NCI-H460 (cell line): ENCODE results near the gene COQ5. TPM values are rescaled to one million over a fixed set of nuclear protein-coding genes. Genes with fewer than 3 reads are reported as not detected.

Experiments
- DNase-seq: peaks from one replicate; pipeline ENCODE4 v3.0.0-alpha.2; 2016; ENCODE audit warnings: low read depth; ENCODE audit errors: extremely low read depth
- total RNA-seq: library from RNA; depleted of rRNA; stranded (reverse); fragments of >200 nt; shearing (Covaris generic); gene quantifications from 2 replicates; pipeline ENCODE4 v1.2.3, GENCODE V29; 2014

Gene COQ5
- total RNA-seq, 1 experiment from 2014 or later, result 55.1 TPM

DNA sequence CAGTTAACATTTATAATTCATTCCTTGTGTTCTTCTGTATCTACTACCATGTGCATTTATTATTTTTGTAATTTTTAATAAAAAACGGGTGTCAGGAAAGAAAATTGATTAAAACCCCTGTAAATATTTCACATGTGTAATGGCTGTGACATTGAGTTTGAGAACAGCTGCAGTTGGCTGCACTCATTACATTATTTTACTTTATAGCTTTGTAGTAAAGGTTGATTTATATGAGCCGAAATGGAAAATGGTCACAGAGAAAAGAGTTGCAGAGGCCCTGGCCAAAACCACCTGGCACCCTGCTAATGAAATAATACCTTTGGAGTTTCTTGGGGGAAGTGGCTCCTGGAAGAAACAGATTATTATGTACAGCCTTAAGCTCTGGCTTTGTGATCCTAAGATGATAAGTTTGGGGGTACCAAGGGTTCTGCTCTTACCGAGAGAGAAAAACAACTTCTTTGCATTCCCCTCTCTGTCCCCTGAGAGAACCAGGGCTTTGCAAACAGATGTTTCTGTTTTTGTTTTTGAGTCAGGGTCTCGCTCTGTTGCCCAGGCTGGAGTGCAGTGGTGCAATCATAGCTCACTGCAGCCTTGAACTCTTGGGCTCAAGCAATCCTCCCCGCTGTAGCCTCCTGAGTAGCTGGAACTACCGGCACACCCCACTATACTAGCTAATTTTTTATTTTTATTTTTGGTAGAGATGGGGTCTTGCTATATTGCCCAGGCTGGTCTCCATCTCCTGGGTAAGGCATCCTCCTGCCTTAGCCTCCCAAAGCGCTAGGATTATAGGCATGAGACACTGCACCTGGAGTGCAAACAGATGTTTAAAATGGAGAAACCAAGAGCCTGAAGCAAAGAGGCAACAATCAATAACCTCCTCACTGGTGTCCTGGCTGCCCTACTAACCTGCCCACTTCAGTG, 42.7 kb downstream of the COQ5 start:
- DNase-seq, result no peak

DNA sequence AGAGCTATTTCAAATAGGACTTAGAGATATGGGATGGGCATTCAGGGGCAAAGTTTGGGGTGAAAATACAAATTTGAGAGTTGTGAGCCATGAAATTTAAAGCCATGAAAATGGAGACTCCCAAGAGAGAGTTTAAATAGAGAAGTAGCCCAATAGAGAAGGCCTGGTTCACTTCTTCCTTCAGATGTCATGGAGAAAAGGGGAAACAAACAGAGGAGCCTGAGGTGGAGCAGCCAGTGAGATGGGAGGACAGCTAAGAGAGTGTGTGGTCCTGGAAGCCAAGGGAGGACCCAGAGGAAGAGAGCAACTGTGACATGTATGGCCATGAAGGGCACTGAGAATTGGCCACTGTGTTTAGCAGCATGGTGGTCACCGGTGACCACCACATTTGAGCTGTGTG, 45.3 kb downstream of the COQ5 start:
- no peak for DNase-seq

DNA sequence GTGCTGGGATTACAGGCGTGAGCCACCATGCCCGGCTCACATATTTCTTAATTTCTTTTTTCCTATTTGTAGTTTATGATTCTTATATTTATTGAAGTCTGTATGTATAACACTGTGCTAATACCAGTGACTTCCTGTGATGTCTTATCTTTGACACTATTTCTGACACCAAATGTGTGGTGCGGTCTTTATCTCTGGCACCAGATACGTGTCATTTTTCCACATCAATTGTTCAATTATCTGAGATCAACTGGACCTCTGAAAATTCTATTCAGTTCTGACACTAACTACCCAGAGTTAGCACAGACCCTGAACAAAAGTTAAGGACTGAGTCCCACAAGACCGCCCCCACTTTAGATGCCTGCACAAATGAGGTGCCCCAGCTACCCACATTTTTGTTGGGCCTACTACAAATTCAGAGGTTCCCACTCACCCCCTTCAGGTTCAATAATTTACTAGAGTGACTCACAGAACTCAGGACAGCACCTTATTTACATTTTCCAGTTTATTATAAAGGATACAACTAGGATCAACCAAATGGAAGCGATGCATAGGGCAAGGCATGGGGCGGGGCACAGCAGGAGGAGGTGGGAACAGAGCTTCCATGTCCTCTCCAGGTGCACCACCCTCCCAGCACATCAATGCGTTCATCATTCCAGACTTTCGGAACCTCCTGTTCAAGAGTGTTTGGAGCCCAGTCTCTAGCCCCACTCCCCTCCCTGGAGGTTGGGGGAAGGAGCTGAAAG, 47.8 kb downstream of the COQ5 start:
- no peak for DNase-seq

DNA sequence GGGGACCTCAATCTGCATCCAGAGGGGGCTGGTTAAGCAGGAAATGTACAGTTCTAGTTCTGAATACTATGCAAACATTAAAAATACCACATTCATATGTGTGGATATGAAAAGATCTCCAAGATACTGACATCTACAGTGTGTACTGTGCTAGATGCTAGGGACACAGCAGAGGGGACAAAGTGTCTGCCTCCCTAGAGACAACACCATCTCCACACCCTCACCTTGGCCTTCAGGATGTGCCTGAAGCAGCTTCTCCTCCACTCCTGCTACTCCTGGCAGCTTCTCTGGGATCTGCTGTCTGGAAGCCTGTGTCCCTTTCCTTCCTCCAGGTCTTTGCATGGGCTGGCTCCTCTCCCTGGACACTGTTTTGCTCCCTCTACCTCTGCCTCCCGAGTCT, 48.7 kb downstream of the COQ5 start:
- no peak for DNase-seq

DNA sequence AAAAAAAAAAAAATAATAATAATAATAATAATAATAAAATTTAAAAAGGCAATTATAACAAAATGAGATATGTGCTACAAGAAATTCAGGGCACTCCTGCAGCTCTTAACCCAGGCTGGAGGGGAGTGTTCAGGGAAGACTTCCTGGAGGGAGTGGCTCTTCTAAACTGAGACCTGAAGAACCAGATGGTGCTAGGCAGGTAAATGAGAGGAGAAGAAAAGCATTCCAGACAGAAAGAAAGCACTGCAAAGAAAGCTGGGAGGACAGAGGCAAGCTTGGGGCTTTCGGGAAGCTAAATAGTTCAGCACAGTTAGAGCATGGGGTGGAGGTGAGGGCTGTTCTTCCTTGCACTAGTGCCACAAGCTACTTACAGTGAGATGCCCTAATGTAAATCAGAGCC, 49.5 kb downstream of the COQ5 start:
- no peak for DNase-seq

DNA sequence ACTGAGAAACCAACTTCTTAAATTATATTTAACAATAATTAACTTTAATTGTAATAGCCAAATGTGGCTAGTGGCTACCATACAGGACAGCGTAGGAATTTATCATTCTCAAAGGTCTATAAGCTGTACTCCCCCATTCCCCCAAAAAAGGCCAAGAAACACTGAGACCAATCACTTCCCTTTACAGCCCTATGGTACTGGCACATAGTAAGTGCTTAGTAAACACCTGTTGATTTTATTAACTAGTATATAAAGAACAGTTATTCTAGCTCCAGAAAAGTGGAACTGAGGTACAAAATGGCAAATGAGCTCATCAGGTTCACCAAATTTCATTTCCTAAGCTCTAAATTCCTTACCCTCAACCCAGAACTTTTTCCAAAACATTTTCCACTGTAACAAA, 53.3 kb downstream of the COQ5 start:
- DNase-seq, result no peak

DNA sequence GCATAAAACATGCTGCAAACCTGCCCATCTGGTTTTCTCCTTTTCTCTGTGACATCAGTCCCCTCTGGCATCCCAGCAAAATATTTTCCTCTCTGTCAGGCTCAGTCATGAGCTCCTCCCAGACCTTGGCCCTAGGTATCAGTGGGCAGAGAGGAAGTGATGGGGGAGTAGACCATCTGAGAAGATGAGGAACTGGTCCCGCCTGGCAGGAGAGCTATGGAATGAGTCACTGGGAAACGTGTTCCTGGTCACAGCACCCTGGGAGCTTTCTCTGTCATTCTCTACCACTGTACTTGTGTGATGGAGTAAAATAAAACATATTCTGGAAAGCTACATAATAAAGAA, 54.4 kb downstream of the COQ5 start:
- DNase-seq, result no peak

DNA sequence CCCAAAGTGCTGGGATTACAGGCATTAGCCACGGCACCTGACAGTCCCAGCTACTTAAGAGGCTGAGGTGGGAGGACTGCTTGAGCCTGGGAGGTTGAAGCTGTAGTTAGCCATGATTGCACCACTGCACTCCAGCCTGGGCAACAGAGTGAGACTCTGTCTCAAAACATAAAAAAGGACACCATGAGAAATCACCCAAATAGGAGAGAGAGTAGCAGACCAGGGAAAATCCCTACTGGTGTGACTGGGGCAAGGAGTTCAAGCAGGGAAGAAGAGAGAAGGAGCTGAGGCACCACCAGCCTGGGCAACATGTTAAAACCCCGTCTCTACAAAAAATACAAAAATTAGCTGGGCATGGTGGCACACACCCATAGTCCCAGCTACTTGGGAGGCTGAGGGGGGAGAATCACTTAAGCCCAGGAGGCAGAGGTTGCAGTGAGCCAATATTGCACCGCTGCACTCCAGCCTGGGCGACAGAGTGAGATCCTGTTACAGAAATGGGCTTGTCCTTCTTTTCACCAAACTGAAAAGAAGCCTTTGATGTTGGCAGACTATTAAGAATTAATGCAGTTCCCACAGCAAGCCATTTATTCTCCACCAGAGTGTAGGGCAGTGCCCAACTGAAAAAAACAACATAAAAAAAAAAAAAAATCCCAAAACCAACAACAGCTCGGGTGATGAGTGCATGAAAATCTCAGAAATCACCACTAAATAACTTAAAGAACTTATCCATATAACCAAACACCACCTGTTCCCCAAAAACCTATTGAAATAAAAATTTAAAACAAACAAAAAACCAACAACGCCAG, 54.9 kb downstream of the COQ5 start:
- DNase-seq, result no peak

DNA sequence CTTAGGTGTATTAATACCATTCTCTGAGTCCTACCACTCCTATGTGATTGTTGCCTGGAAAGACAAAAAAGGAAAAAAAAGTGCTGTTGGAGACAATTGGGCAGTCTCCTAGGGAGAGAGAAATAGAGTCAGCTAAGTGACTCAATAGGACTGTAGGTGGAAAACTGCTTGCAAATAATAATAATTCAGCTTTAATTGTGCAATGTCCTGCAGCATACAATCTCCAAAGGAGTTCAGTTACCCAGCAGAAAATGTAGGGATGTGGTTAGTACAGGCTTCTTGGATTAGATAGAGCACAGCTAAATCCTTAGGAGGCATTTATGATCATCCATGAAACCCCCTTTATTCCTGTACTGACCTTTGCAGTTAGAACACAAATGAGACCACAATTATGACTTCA, 56.4 kb downstream of the COQ5 start:
- no peak for DNase-seq

DNA sequence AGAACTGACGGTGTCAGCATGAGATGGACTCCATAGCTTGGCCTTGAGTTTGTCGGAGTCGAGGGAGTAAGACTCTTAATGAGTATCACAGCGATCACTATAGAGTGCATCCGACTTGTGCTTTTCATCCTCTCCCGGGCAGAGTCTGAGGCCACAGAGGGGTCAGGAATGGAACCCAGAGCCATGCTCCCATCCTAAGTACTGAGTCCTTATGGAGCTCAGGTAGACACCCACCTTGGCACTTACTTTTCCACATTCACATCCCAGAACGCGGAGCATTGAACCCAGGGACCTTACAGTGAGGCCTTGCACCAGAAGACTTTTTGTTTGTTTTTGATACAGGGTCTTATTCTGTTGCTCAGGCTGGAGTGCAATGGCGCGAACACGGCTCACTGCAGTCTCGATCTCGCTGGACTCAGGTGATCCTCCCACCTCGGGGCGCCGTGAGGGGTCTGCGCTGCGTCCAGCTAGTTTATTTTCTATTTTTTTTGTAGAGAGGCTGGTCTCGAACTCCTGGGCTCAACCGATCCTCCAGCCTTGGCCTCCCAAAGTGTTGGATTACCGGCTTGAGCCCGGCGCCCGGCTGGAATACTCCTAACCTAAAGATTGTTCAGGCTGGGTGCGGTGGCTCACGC, 58.7 kb downstream of the COQ5 start:
- DNase-seq, result no peak

DNA sequence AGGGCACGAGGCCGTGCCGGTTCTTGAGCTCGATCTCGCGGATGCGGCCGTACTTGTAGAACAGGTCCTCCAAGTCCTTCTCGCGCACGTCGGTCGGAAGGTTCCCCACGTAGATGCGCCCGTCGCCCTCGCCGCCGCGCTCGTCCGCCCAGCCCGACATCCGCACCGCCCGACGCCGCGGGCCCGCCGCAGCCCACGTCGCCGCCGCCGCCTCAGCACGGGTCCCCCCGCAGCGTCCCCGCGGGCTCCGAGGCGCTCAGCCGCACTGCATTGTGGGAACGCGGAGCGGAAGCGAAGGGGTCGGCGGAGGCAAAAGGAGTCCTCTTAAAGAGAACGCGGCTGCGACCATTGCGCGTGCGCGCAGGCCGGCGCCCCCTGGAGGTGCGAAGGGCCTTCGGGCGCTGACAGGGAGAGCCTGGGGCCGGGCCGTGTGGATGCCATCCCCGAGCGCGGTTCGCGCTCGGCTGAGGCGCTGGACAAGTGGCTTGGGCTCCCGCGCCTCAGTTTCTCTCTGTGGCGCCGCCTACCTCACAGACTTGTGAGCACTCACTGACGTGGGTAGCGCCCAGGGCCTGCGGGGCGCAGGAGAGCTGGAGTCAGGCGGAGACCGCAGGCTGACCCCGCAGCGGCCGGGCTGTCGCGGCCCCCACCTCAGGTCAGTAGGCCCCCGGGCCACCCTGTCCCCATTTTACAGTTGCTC, 59.4 kb downstream of the COQ5 start, which contains the start of gene SRSF9:
Gene SRSF9, minus strand, starts transcription at position 299 of the 700 bp plus-strand sequence. Its CDS starts 139 bp downstream, at position 160.
- peak; percentile 95 for DNase-seq

DNA sequence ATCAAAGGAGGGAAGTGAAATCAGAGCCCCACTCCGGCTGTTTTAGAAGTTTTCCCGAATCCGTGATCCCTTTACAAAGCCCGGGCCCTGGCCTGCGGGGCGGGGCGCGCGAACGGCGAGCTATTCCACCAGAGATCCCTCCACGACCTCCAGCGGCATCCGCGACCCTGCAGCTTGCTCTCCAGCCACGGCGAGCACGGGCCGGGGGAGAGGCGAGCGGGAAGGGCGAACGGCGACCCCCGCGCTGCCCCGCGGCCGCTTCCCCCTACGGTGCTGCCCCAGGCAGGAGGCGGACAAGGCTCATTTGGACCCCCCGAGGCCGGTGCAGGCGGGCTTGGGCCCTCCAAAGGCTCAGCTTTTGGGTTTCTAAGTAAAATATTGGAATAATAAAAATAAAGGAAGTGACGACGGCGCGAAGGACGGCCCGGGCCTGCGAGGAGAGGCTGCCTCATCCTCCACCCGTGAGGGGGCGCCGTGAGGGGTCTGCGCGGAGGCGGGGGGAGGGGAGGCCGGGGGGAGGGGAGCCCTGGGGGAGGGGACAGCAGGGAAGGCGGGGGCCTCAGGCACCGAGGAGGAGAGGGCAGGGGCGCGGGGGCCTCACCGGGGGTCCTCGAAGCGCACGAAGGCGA, 60.0 kb downstream of the COQ5 start:
- DNase-seq, result no peak

DNA sequence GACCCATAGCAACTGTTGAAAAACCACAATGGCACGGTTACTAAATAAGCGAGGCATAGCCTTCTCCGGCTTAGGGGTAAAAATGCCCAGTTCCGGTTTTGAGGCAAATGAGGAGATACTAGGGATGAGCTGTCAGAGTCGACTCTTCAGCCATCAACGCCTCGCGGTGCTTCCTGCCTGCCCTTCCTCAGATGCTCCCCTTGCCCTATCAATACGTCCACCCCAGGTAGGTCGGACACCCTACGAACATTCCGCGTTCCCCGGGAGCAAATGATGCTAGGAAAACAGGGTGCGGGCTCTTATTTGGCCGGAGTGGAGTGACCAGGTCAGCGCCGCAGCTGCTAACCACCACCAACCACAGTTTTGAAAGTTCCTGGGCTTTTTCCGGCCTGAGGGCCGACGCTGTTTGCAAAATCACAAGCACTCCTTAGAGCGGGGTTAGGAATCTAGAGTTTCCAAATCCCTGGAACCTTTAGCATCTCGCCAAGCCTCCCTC, 60.6 kb downstream of the COQ5 start:
- no peak for DNase-seq

DNA sequence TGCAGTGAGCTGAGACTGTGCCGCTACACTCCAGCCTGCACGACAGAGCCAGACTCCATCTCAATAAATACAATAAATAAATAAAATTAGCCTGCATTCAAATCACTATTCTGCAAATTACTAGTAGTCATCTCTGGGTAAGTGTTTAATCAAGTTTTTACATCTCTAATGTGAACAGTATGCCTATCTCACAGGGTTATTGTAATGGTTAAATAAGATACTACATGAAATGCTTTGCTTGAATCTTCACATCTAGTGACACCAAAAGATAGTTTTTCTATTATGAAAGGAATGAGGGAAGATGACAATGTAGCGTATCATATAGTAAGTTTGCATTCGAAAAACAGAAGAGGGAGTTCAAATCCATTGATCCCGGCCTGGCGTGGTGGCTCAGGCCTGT, 61.5 kb downstream of the COQ5 start:
- no peak for DNase-seq

DNA sequence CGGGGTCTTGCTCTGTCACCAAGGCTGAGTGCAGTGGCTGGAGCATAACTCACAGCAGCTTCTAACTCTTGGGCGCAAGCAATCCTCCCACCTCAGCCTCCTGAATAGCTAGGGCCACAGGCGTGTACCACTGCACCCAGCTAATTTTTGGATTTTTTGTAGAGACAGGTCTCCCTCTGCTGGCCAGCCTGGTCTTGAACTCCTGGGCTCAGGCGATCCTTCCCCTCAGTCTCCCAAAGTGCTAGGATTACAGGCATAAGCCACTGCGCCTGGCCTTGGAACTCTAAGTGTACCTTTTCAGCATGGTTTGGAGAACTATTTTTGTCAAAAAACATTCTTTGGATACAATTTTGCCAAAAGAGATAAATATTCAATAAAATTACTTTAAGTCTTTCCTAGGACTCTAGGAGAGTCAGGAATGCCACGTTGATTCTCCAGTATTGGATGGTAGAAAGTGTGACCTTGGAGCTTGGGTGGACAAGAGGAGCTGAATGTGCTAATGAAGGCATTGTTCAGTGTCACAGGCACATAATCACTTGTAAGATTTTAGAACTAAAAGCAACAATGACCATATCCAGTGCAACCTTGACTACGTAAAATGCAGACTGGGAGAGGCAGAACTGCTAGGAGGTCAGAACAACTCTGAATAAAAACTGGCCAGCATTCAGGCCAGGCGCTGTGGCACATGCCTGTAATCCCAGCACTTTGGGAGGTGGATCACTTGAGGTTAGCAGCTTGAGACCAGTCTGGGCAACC, 62.2 kb downstream of the COQ5 start:
- DNase-seq, result peak; percentile 42

DNA sequence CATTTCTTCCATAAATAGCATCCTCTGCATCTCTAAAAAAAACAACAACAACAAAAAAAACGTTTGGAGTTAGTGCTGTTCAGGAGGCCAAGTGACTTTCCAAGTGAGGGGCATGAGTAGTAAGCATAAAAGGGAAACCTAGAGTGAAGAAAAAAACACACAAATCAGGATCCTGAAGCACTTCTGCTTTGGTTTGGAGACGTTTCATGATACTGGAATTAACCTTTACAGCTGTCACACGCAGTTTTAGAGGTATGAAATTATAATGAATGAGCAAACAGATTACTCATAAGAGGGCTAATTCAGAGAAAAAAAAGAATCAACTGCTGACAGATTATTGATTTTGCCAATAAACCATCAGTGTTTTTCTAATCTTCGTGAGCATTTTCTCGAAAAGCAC, 63.2 kb downstream of the COQ5 start:
- no peak for DNase-seq

DNA sequence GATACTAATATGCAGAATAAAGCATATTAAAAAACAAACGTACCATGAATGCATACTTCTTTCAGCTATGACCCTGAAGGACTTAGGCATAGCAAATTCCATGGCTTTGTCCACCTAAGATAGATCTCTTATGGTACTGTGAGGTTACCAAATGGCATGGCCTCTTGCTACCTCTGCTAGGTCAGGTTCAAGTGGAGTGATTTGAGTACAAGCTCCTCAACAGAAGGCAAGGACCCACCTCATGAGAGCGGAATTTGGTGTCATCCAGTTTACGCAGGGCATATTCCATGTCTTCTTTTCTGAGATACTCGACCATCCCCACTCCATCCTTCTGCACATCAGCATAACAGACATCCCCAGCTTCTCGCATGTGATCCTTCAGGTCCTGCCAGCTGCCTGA, 65.2 kb downstream of the COQ5 start:
- no peak for DNase-seq

DNA sequence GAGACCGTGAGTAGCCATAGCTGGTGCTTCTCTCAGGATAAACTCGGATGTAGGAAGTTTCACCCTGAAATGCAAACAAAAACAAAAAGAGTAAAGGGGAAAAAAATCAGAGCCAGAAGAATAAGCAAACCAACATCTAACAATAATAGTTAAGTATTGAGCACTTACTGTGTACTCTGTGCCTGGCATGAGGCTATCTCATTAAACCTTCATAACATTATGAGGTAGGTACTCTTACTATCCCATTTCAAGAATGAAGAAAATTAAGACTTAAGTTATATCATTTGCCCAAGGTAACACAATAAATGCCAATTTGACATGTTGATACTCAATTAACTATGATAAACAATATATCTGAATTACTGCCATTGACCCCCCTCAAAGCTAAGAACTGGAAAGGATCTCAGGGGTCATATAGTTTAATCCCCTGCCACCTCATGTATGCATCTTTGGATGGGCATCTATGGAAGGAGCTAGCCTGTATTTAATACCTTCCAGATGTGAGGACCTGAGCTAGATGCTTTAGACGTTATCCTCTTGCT, 66.8 kb downstream of the COQ5 start:
- no peak for DNase-seq
